Stomach (tissue), 9 donors: ENCODE data around the gene RSPH9. TPM values are rescaled to one million over a fixed set of nuclear protein-coding genes. Genes with fewer than 3 reads are reported as not detected.

Source experiments
- DNase-seq, 2 donors: peaks; one replicate each; pipeline versions ENCODE4 v3.0.0 to v3.0.0-alpha.2; 2013 to 2019
- H3K27ac ChIP-seq, 5 donors: fragments of 200-600 bp in 4 of 5; sonication (generic) in 4 of 5; one replicate each; pipeline ENCODE4 v1.5.1; 2013 to 2019; ENCODE audit warnings: mild to moderate bottlenecking in 1 of 5, moderate library complexity in 1 of 5
- H3K27me3 ChIP-seq, 3 donors: fragments of 200-600 bp; sonication (generic); one replicate each; pipeline ENCODE4 v1.5.1; 2017 to 2019; ENCODE audit warnings: mixed run types in 1 of 3
- H3K36me3 ChIP-seq, 4 donors: fragments of 200-600 bp; sonication (generic); 1 replicate in 3 of 4; 2 replicates in 1 of 4; pipeline ENCODE4 v1.5.1; 2016 to 2019
- H3K4me1 ChIP-seq, 4 donors: fragments of 200-600 bp; sonication (generic); one replicate each; pipeline ENCODE4 v1.5.1; 2016 to 2019
- H3K4me3 ChIP-seq, 4 donors: fragments of 200-600 bp; sonication (generic) in 3 of 4; one replicate each; pipeline ENCODE4 v1.5.1; 2016 to 2019; ENCODE audit warnings: mild to moderate bottlenecking in 1 of 4
- H3K9me3 ChIP-seq, 4 donors: fragments of 200-600 bp; sonication (generic); one replicate each; pipeline ENCODE4 v1.5.1; 2016 to 2019
- CTCF ChIP-seq, 7 experiments: fragments of 450-650 bp in 4 of 7; fragments of 200-600 bp in 3 of 7; sonication (generic) in 3 of 7; IDR thresholded peaks; one replicate each; pipeline ENCODE4 v1.5.1; 2016 to 2019; ENCODE audit warnings: antibody characterized with exemption in 7 of 7, control low read depth in 2 of 7, mild to moderate bottlenecking in 1 of 7
- EP300 ChIP-seq: sonication (generic); formaldehyde crosslinking; IDR thresholded peaks from one replicate; pipeline ENCODE4 v1.6.1; 2017; ENCODE audit warnings: antibody characterized with exemption
- POLR2A ChIP-seq, 4 donors: fragments of 450-650 bp; IDR thresholded peaks; one replicate each; pipeline ENCODE4 v1.6.1; 2016; ENCODE audit warnings: antibody characterized with exemption in 4 of 4, control low read depth in 2 of 4, mild to moderate bottlenecking in 1 of 4, moderate library complexity in 1 of 4
- POLR2AphosphoS5 ChIP-seq, 3 donors: sonication (generic); formaldehyde crosslinking; IDR thresholded peaks; one replicate each; pipeline ENCODE4 v1.6.1; 2016; ENCODE audit warnings: antibody characterized with exemption in 3 of 3
- WGBS, 5 donors: extraction: QIAGEN DNeasy Blood & Tissue Kit in 3 of 5; methylation state at CpG; one replicate each; pipeline versions ENCODE4 v1.1.5 to v1.1.7; 2013 to 2018; 5-methylcytosine and 5-hydroxymethylcytosine counted together
- intact Hi-C: fragments of 100-400 bp; cut with DNase I; formaldehyde crosslinking; loops from one replicate; pipeline ENCODE4 v1.15.1; 2023; ENCODE audit warnings: low total_unique reads
- polyA plus RNA-seq, 3 donors: library from polyadenylated mRNA; stranded (reverse); fragments of 200-250 nt; gene quantifications; one replicate each; pipeline ENCODE4 v1.2.3, GENCODE V29; 2013
- total RNA-seq, 5 donors: library from RNA; depleted of rRNA; stranded (reverse); fragments of >200 nt; gene quantifications; one replicate each; pipeline versions ENCODE4 v1.1.0 to v1.2.3, GENCODE V29; 2014 to 2016
- donor health status: healthy with polysubstance abuse.
- donor health status: Bipolar disorder and iron deficiency.
- donor health status: healthy.

Gene RSPH9
- total and polyA plus RNA-seq, 8 donors = 0.18 to 0.92 (median 0.42) TPM; not detected in 4

GRCh38 chr6:43679057-43679456 is 34.2 kb downstream of the RSPH9 start:
- H3K9me3 ChIP-seq = no peaks in the 10 kb centered on the region
- H3K27me3 ChIP-seq = no peaks in the 10 kb centered on the region
- 90 to 97% (median 95%) methylated on average over 6 of the region's 6 CpGs for WGBS, 5 donors
- DNase-seq = no peak
- H3K4me1 ChIP-seq = peaks cover 5 to 34% (median 23%) of the 10 kb centered on the region in 4 donors
- no peak overlapping the region for H3K27ac ChIP-seq
- intact Hi-C loops = no loop called here
- H3K4me3 ChIP-seq = no peak overlapping the region
- no peak for TF ChIP-seq EP300
- TF ChIP-seq POLR2AphosphoS5 (IDR thresholded peaks at IDR 0.05) = no peak
- TF ChIP-seq CTCF (IDR thresholded peaks at IDR 0.05) = no peak
- no peak for TF ChIP-seq POLR2A (IDR thresholded peaks at IDR 0.05)
- peaks cover 55 to 85% (median 85%) of the 10 kb centered on the region in 4 donors for H3K36me3 ChIP-seq

GRCh38 chr6:43680308-43681200 is 35.7 kb downstream of the RSPH9 start:
- Histone ChIP-seq H3K27ac (no peak overlapping the region), H3K36me3 (peaks cover 42 to 74% (median 70%) of the 10 kb centered on the region in 4 donors), H3K4me3 (no peak overlapping the region), H3K9me3 (no peaks in the 10 kb centered on the region), H3K27me3 (no peaks in the 10 kb centered on the region), H3K4me1 (peaks cover 5 to 49% (median 35%) of the 10 kb centered on the region in 4 donors)
- TF ChIP-seq POLR2AphosphoS5 (IDR thresholded peaks at IDR 0.05) = no peak
- no peak for TF ChIP-seq CTCF (IDR thresholded peaks at IDR 0.05)
- TF ChIP-seq EP300 = no peak
- TF ChIP-seq POLR2A (IDR thresholded peaks at IDR 0.05) = no peak
- DNase-seq = no peak
- intact Hi-C loops = no loop called here
- 72 to 78% (median 74%) methylated on average over 11 of the region's 11 CpGs for WGBS, 5 donors

- H3K36me3 ChIP-seq = peaks cover 35 to 67% (median 62%) of the 10 kb centered on the region in 4 donors
- no peak overlapping the region for H3K27ac ChIP-seq
- TF ChIP-seq EP300 (no peak), POLR2A (IDR thresholded peaks at IDR 0.05) (no peak), POLR2AphosphoS5 (IDR thresholded peaks at IDR 0.05) (no peak), CTCF (IDR thresholded peaks at IDR 0.05) (no peak)
- intact Hi-C loops = no loop called here
- 53 to 80% (median 60%) methylated on average over 5 of the region's 5 CpGs for WGBS, 5 donors
- no peak for DNase-seq
- peaks cover 9 to 56% (median 41%) of the 10 kb centered on the region in 4 donors for H3K4me1 ChIP-seq
- no peaks in the 10 kb centered on the region for H3K27me3 ChIP-seq
- H3K9me3 ChIP-seq = no peaks in the 10 kb centered on the region
- no peak overlapping the region for H3K4me3 ChIP-seq
Observed at GRCh38 chr6:43681303-43681702, 36.5 kb downstream of the RSPH9 start.

- no peak for DNase-seq
- Histone ChIP-seq H3K4me1 (peaks cover 17 to 65% (median 52%) of the 10 kb centered on the region in 4 donors), H3K4me3 (no peak overlapping the region), H3K9me3 (no peaks in the 10 kb centered on the region), H3K27ac (no peak overlapping the region), H3K36me3 (peaks cover 19 to 51% (median 47%) of the 10 kb centered on the region in 4 donors), H3K27me3 (no peaks in the 10 kb centered on the region)
- intact Hi-C loops = no loop called here
- TF ChIP-seq CTCF (IDR thresholded peaks at IDR 0.05) (no peak), POLR2AphosphoS5 (IDR thresholded peaks at IDR 0.05) (no peak), EP300 (no peak), POLR2A (IDR thresholded peaks at IDR 0.05) (no peak)
- WGBS, 5 donors = 55 to 73% (median 65%) methylated on average over 8 of the region's 8 CpGs
Observed at GRCh38 chr6:43682724-43683429, 38.0 kb downstream of the RSPH9 start.
